A549 (cell line): ENCODE data around the gene CHI3L1.

Experiments
- CEBPB ChIP-seq, 2 experiments: fragments of >200 bp in 1 of 2; sonication (Bioruptor Twin) in 1 of 2; formaldehyde crosslinking in 1 of 2; IDR thresholded peaks; 2 replicates each; pipeline ENCODE4 v1.6.1; 2012 to 2016
- EP300 ChIP-seq, 2 experiments: fragments of >200 bp; sonication (Bioruptor Twin); formaldehyde crosslinking; IDR thresholded peaks; 2 replicates in 1 of 2; 3 replicates in 1 of 2; pipeline ENCODE4 v1.6.1; 2016 to 2017
- KDM5A ChIP-seq: fragments of 200-600 bp; sonication (generic); IDR thresholded peaks from 2 replicates; pipeline ENCODE4 v1.6.1; 2016; ENCODE audit warnings: antibody characterized with exemption, mild to moderate bottlenecking
- SREBF2 ChIP-seq: fragments of 450-650 bp; IDR thresholded peaks from 2 replicates; pipeline ENCODE4 v1.6.1; 2014; ENCODE audit warnings: mild to moderate bottlenecking, moderate library complexity

GRCh38 chr1:203210350-203210749 is 23.8 kb upstream of the CHI3L1 start:
- TF ChIP-seq SREBF2 (no peak), CEBPB (IDR thresholded peaks at IDR 0.05) (no peak), EP300 (IDR thresholded peaks at IDR 0.05) (no peak), KDM5A (no peak)
